Duodenal mucosa (tissue), 2 donors: ENCODE results near the gene VRK2.

Source experiments
- H3K27ac ChIP-seq: one replicate; pipeline ENCODE4 v1.7.0; 2013; ENCODE audit warnings: low read depth, low read length
- H3K27me3 ChIP-seq, 2 donors: one replicate each; pipeline ENCODE4 v1.7.0; 2013; ENCODE audit warnings: low read length in 2 of 2, control low read depth in 1 of 2; ENCODE audit not compliant: insufficient read depth in 2 of 2, control insufficient read depth in 1 of 2
- H3K36me3 ChIP-seq, 2 donors: one replicate each; pipeline ENCODE4 v1.7.0; 2013; ENCODE audit warnings: low read length in 2 of 2, control low read depth in 1 of 2; ENCODE audit not compliant: insufficient read depth in 2 of 2, control insufficient read depth in 1 of 2
- H3K4me1 ChIP-seq, 2 donors: one replicate each; pipeline ENCODE4 v1.7.0; 2013; ENCODE audit warnings: low read length in 2 of 2, control low read depth in 1 of 2; ENCODE audit not compliant: insufficient read depth in 2 of 2, control insufficient read depth in 1 of 2
- H3K4me3 ChIP-seq, 2 donors: one replicate each; pipeline ENCODE4 v1.7.0; 2013; ENCODE audit warnings: low read length in 2 of 2, low read depth in 1 of 2
- H3K9ac ChIP-seq, 2 donors: one replicate each; pipeline ENCODE4 v1.7.0; 2013; ENCODE audit warnings: low read length in 2 of 2, low read depth in 1 of 2
- H3K9me3 ChIP-seq, 2 donors: one replicate each; pipeline ENCODE4 v1.7.0; 2013; ENCODE audit warnings: low read length in 2 of 2, control low read depth in 1 of 2; ENCODE audit not compliant: control insufficient read depth in 1 of 2

The VRK2 gene

DNA sequence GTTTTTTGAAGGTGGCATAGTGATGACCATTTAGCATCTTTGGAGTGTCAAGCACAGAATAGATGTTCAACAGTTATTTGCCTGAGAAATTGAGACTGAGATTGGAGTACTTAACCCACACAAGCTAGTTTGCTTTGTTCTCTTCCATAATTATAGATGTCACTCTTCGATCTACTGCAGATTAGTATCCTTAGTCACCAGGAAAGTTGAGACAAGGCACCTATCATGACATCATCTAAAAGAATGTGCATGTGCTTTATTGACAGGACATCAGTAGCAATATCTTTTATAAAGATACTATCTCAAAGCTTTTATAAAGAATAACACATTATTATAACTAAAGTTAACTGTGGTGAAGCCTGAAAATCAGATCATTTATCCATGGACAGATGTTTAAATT is 6.4 kb downstream of the VRK2 start:
- H3K4me1 ChIP-seq: peaks cover 2 to 9% of the 10 kb centered on the region in 2 donors
- H3K27ac ChIP-seq: no peak overlapping the region
- no peak overlapping the region for H3K9ac ChIP-seq
- H3K4me3 ChIP-seq: no peak overlapping the region
- H3K36me3 ChIP-seq: peaks cover 2 to 4% of the 10 kb centered on the region in 2 donors
- no peaks in the 10 kb centered on the region for H3K27me3 ChIP-seq
- H3K9me3 ChIP-seq: no peaks in the 10 kb centered on the region

DNA sequence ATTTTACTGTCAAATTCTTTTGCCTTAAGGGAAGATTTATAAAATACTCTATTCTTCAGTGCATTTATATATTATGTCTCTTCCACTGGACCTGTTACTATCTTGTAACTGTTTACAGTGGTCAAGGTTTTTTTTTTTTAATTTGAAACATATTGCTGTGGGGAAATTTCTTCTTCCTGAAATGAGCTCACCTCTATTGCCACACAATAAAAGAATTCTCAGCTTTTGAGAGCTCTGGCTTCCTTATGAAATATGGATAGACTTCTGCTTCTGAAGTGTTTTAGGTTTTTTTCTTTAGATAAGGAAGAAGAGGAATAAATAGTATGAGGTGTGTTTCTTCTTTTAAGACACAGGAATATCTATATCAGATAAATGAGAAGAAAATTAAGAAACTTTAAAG is 7.7 kb downstream of the VRK2 start:
- no peak overlapping the region for H3K4me3 ChIP-seq

DNA sequence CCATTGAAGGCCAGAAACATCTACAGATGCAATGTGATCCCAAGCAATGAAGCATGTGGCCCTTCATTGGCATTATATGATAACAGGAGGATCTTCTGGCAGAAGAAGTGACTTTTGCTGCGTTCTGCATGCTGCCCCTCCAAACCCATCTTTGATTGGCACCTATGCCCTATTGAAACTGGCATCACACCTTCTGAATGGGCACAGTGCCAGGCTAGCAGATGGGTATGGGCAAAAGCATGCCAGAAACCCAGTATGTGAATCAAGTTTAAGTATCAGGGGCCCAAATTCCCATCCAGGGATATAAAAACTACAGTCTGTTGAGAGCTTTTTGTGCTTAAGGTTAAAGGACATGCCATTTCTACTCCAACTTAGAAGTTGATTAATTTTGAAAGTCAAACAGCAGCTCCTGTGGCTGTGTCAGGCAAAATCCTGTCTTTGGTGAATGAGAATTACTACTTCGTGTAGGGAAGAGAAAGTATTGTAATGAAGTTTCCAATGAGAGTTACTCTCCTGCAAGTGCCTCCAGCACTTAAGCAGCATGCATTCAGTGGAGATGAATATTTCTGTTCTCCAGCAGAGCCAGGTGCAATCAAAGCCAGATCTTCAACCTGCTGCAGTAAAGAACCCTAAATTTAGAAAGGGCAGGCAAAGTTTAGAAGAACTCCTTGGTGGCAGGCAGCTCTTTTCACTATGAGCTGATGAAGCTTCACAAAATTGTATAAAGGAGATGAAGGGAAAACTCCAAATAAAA is 8.6 kb downstream of the VRK2 start:
- no peak overlapping the region for H3K9ac ChIP-seq
- H3K4me1 ChIP-seq: no peaks in the 10 kb centered on the region
- H3K27ac ChIP-seq: no peak overlapping the region
- H3K36me3 ChIP-seq: peaks cover 2 to 10% of the 10 kb centered on the region in 2 donors
- no peaks in the 10 kb centered on the region for H3K27me3 ChIP-seq
- H3K9me3 ChIP-seq: no peaks in the 10 kb centered on the region
- H3K4me3 ChIP-seq: no peak overlapping the region

More for the DNA sequence above, 7.7 kb downstream of the VRK2 start:
- Histone ChIP-seq H3K9ac (no peak overlapping the region), H3K27me3 (no peaks in the 10 kb centered on the region), H3K9me3 (no peaks in the 10 kb centered on the region), H3K4me1 (no peaks in the 10 kb centered on the region), H3K36me3 (peaks cover 2 to 10% of the 10 kb centered on the region in 2 donors), H3K27ac (no peak overlapping the region)

DNA sequence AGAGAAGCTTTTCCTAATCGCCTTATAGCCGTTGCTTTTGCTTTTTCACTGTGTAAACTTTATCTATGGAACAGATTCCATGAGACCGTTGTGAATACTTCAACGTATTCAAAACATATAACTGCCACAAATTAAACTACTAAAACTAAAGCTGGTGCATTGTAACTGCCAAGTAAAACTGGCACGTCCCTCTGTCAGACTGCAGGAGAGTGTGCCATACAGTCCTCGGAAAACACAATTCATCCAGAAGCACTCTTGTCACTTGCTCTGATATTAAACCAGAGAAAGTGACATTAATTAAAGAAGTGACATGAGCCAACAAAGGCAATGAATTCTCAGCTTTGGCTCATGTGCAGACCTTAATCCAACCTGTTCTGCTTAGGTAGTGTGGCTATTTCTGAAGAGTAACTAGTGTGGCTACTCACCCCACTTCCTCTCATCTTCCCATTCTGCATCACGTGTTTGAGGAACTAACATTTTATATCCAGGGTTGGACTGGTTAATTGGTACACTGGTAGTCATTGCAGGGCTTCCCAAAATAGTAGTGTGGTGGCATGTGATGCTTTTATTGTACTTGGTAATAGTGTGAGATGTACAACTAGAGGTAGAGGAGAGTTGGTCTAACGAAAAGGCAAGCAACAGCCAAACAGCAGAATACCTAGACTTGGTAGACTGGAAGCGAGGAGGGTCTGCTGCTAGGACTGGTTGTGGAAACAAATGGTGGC is 9.7 kb downstream of the VRK2 start:
- Histone ChIP-seq H3K4me1 (no peaks in the 10 kb centered on the region), H3K9ac (no peak overlapping the region), H3K9me3 (no peaks in the 10 kb centered on the region), H3K27ac (no peak overlapping the region), H3K4me3 (no peak overlapping the region), H3K36me3 (peaks cover 2 to 10% of the 10 kb centered on the region in 2 donors), H3K27me3 (no peaks in the 10 kb centered on the region)

DNA sequence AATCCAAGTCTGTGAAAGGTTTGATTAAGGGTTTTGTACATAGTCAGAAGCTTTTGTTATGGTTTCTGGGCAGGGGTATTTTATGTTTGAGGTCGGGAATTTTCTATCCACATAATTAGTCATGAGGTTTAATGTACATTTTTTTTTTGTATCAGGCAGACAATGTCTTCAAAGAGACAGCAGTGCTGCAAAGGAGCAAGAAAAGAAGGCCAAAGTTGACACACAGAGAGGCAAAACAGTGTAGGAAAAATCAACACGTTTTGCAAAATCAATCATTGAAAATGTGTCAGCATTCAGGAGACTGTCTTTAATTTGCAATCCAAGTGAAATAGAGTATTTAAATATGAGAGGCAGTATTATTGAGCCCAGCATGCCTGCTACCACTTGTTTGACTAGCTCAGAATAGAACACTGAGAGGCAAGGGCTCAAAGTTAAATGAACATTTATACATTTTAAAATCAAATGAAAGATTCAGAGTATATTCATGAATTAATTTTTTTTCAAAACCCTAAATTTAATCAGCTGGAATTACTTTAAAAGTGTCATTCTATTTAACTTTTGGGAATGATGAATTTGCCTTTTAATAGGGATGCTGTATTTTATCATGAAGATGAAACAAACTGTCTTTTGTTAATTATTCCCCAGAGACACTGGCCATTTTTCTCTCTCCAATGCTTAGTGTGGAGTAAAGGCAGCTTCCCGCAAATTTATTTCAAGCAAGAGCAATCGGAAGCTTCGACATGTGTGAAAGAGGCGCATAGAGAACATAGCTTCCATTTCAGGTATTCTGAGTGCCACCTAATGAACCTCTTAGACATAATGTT is 11.3 kb downstream of the VRK2 start:
- Histone ChIP-seq H3K9ac (no peak overlapping the region), H3K9me3 (no peaks in the 10 kb centered on the region), H3K27ac (no peak overlapping the region)

DNA sequence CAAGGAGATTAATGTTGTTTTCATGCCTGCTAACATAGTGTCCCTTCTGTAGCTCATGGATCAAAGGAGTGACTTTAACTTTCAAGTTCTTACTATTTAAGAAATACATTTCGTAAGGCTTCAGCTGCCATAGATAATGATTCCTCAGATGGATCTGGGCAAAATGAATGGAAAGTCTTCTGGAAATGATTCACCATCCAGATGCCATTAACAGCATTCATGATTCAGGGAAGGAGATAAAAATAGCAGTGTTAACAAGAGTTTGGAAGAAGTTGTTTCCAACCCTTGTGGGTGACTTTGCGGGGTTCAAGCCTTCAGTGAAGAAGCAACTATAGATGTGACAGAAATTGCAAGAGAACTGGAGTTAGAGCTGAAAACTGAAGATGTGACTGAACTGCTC is 17.0 kb downstream of the VRK2 start:
- Histone ChIP-seq H3K9me3 (no peaks in the 10 kb centered on the region), H3K4me1 (no peaks in the 10 kb centered on the region), H3K9ac (no peak overlapping the region), H3K27me3 (no peaks in the 10 kb centered on the region), H3K4me3 (no peak overlapping the region), H3K36me3 (peaks cover 5 to 8% of the 10 kb centered on the region in 2 donors), H3K27ac (no peak overlapping the region)

More for the DNA sequence above, 11.3 kb downstream of the VRK2 start:
- Histone ChIP-seq H3K4me1 (no peaks in the 10 kb centered on the region), H3K36me3 (peaks cover 5 to 7% of the 10 kb centered on the region in 2 donors), H3K27me3 (no peaks in the 10 kb centered on the region), H3K4me3 (no peak overlapping the region)

DNA sequence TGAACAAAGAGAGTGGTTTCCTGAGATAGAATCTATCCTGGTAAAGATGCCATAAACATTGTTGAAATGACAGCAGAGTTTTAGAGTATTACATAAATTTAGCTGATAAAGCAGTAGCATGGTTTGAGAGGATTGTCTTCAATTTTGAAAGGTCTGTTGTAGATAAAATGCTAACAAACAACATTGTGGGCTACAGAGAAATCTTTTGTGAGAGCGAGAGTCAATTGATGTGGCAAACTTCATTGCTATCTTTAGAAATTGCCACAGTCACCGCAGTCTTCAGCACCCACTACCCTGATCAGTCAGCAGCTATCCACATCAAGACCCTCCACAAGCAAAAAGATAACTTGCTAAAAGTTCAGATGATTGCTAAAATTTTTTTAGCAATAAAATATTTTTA is 17.5 kb downstream of the VRK2 start:
- Histone ChIP-seq H3K4me1 (no peaks in the 10 kb centered on the region), H3K4me3 (no peak overlapping the region), H3K27me3 (no peaks in the 10 kb centered on the region), H3K36me3 (peaks cover under 1 to 8% of the 10 kb centered on the region in 2 donors), H3K9ac (no peak overlapping the region), H3K9me3 (no peaks in the 10 kb centered on the region), H3K27ac (no peak overlapping the region)

DNA sequence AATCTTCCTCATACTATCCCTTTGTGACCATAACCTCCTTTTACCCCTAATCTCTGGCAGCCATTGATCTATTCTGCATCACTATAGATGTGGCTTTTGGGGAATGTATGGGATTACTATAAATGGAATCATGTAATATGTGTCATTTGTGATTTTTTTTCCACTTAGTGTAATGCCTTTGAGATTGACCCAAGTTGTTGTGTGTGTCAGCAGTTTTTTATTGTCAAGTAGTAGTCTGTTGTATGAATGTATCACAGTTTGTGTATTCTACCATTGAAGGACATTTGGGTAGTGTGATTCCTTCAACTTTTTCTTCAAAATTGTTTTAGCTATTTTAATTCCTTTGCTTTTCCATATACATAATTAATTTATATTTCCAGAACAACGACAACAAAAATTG is 18.6 kb downstream of the VRK2 start:
- H3K9ac ChIP-seq: no peak overlapping the region
- H3K27ac ChIP-seq: no peak overlapping the region
- no peaks in the 10 kb centered on the region for H3K27me3 ChIP-seq
- no peak overlapping the region for H3K4me3 ChIP-seq
- H3K9me3 ChIP-seq: no peaks in the 10 kb centered on the region
- peaks cover 0 to 8% of the 10 kb centered on the region in 2 donors for H3K36me3 ChIP-seq
- H3K4me1 ChIP-seq: no peaks in the 10 kb centered on the region

DNA sequence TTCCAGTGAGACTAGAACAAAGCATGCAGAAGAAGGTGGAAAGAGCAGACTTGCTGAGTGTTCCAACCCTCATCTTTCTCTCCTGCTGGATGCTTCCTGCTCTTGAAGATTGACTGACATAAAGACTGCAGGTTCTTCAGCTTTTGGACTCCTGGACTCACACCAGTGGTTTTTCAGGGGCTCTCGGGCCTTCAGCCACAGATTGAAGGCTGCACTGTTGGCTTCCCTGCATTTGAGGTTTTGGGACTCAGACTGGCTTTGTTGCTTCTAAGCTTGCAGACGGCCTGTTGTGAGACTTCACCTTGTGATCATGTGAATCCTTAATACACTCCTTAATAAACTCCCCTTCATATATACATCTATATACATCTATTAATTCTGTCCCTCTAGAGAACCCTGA is 20.4 kb downstream of the VRK2 start:
- Histone ChIP-seq H3K4me1 (no peaks in the 10 kb centered on the region), H3K9ac (no peak overlapping the region), H3K36me3 (peaks cover 0 to 7% of the 10 kb centered on the region in 2 donors), H3K27ac (no peak overlapping the region), H3K9me3 (no peaks in the 10 kb centered on the region), H3K4me3 (no peak overlapping the region), H3K27me3 (no peaks in the 10 kb centered on the region)

DNA sequence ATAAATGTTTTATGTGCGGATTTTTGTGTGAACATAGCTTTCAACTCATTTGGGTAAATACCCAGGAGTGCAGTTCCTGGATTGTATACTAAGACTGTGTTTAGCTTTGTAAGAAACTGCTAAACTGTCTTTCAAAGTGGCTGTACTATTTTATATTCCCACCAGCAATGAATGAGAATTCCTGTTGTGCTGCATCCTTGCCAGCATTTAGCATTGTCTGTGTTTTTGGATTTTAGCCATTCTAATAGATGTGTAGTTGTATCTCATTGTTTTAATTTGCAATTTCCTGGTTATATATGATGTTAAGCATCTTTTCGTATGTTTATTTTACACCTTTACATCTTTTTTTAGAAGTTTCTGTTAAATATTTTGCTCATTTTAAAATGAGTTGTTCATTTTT is 24.2 kb downstream of the VRK2 start:
- H3K27ac ChIP-seq: no peak overlapping the region
- H3K36me3 ChIP-seq: peaks cover 0 to 5% of the 10 kb centered on the region in 2 donors
- no peaks in the 10 kb centered on the region for H3K9me3 ChIP-seq
- H3K4me3 ChIP-seq: no peak overlapping the region
- no peak overlapping the region for H3K9ac ChIP-seq
- H3K27me3 ChIP-seq: no peaks in the 10 kb centered on the region
- H3K4me1 ChIP-seq: no peaks in the 10 kb centered on the region
